ENCODE measurements around the gene ZNF236. TPM values are rescaled to one million over a fixed set of nuclear protein-coding genes. Genes with fewer than 3 reads are reported as not detected.

Gene ZNF236
- total RNA-seq, 2 donors from 2014 or later, result 9.7 to 16.9 TPM

- Histone ChIP-seq H3K9ac (ENCODE audit: low read depth in 2 of 2, low read length in 2 of 2) (peak overlapping the region; percentile 46 to 68), H3K4me1 (peaks cover 3% of the 10 kb centered on the region), H3K27me3 (no peaks in the 10 kb centered on the region), H3K27ac (peak overlapping the region; percentile 83), H3K9me3 (no peaks in the 10 kb centered on the region), H3K36me3 (no peaks in the 10 kb centered on the region), H3K4me3 (peak overlapping the region; percentile 26)
- intact Hi-C loops (cut with DNase I), result no loop called here
- no peak for TF ChIP-seq CTCF (IDR thresholded peaks at IDR 0.05)
- DNase-seq, result peak; percentile 72
These were observed 154.8 kb downstream of the ZNF236 start for GRCh38 chr18:76977108-76977621.

GRCh38 chr18:76977684-76978232 lies 155.4 kb downstream of the ZNF236 start:
- H3K9ac ChIP-seq (ENCODE audit: low read depth in 2 of 2, low read length in 2 of 2), result peak overlapping the region in 1 of 2 donors; percentile 68
- no peaks in the 10 kb centered on the region for H3K9me3 ChIP-seq
- no peak overlapping the region for H3K4me3 ChIP-seq
- intact Hi-C loops (cut with DNase I), result no loop called here
- H3K36me3 ChIP-seq, result no peaks in the 10 kb centered on the region
- H3K4me1 ChIP-seq, result peaks cover 3% of the 10 kb centered on the region
- no peak for TF ChIP-seq CTCF (IDR thresholded peaks at IDR 0.05)
- H3K27ac ChIP-seq, result peak overlapping the region; percentile 83
- no peaks in the 10 kb centered on the region for H3K27me3 ChIP-seq
- DNase-seq, result peak; percentile 23

GRCh38 chr18:76978616-76979015 lies 156.3 kb downstream of the ZNF236 start:
- Histone ChIP-seq H3K9ac (ENCODE audit: low read depth in 2 of 2, low read length in 2 of 2) (no peak overlapping the region), H3K27ac (peak overlapping the region; percentile 83), H3K9me3 (no peaks in the 10 kb centered on the region), H3K36me3 (no peaks in the 10 kb centered on the region), H3K4me1 (peaks cover 3% of the 10 kb centered on the region), H3K27me3 (no peaks in the 10 kb centered on the region), H3K4me3 (no peak overlapping the region)
- peak; percentile 66 for DNase-seq
- intact Hi-C loops (cut with DNase I), result no loop called here
- TF ChIP-seq CTCF (IDR thresholded peaks at IDR 0.05), result no peak

GRCh38 chr18:76979111-76979751 lies 156.9 kb downstream of the ZNF236 start:
- Histone ChIP-seq H3K4me3 (no peak overlapping the region), H3K9me3 (no peaks in the 10 kb centered on the region)
- DNase-seq, result peak; percentile 18

GRCh38 chr18:76979906-76980305 lies 157.5 kb downstream of the ZNF236 start:
- peaks cover 3% of the 10 kb centered on the region for H3K4me1 ChIP-seq

More at GRCh38 chr18:76979111-76979751, 156.9 kb downstream of the ZNF236 start:
- no peak overlapping the region for H3K9ac ChIP-seq (ENCODE audit: low read depth in 2 of 2, low read length in 2 of 2)
- intact Hi-C loops (cut with DNase I), result no loop called here
- H3K27me3 ChIP-seq, result no peaks in the 10 kb centered on the region
- no peak overlapping the region for H3K27ac ChIP-seq
- TF ChIP-seq CTCF (IDR thresholded peaks at IDR 0.05), result no peak
- H3K36me3 ChIP-seq, result no peaks in the 10 kb centered on the region
- H3K4me1 ChIP-seq, result peaks cover 3% of the 10 kb centered on the region

More at GRCh38 chr18:76979906-76980305, 157.5 kb downstream of the ZNF236 start:
- peak; percentile 14 for DNase-seq
- no peak overlapping the region for H3K9ac ChIP-seq (ENCODE audit: low read depth in 2 of 2, low read length in 2 of 2)
- no peak for TF ChIP-seq CTCF (IDR thresholded peaks at IDR 0.05)
- intact Hi-C loops (cut with DNase I), result loop anchor here (5.0 kb wide), 1 partner anchor 178 kb away; no protein-coding TSS in a partner anchor
- no peaks in the 10 kb centered on the region for H3K9me3 ChIP-seq
- no peaks in the 10 kb centered on the region for H3K36me3 ChIP-seq
- H3K27ac ChIP-seq, result no peak overlapping the region
- H3K4me3 ChIP-seq, result no peak overlapping the region
- H3K27me3 ChIP-seq, result no peaks in the 10 kb centered on the region

All from colonic mucosa (tissue), 4 donors.